Measurements from ENCODE around the gene LRP5.
"Not testable (repeated sequence)": the region's sequence is repeated elsewhere in the genome, so short reads cannot be mapped to it uniquely, and the experiment has no call there.

Gene LRP5

GRCh38 chr11:68341557-68342458, 29.4 kb downstream of the LRP5 start:
- H3K27ac ChIP-seq = peak overlapping the region; percentile 94

GRCh38 chr11:68342459-68343158, 30.2 kb downstream of the LRP5 start:
- H3K27ac ChIP-seq = peak overlapping the region; percentile 94
- TF ChIP-seq CTCF (conservative IDR thresholded peaks at IDR 0.05) = no peak

More at GRCh38 chr11:68341557-68342458, 29.4 kb downstream of the LRP5 start:
- TF ChIP-seq CTCF (conservative IDR thresholded peaks at IDR 0.05) = peak; percentile 44

- no peak for TF ChIP-seq CTCF (conservative IDR thresholded peaks at IDR 0.05)
- H3K27ac ChIP-seq = peak overlapping the region; percentile 94
These were observed 31.4 kb downstream of the LRP5 start for GRCh38 chr11:68343761-68344256.

GRCh38 chr11:68344821-68345220, 32.4 kb downstream of the LRP5 start:
- H3K27ac ChIP-seq = not testable (repeated sequence)

GRCh38 chr11:68345776-68346461, 33.5 kb downstream of the LRP5 start:
- TF ChIP-seq CTCF (conservative IDR thresholded peaks at IDR 0.05) = no peak
- no peak overlapping the region for H3K27ac ChIP-seq

- H3K27ac ChIP-seq = no peak overlapping the region
- no peak for TF ChIP-seq CTCF (conservative IDR thresholded peaks at IDR 0.05)
These were observed 34.0 kb downstream of the LRP5 start for GRCh38 chr11:68346462-68346790.

- TF ChIP-seq CTCF (conservative IDR thresholded peaks at IDR 0.05) = no peak
- no peak overlapping the region for H3K27ac ChIP-seq
These were observed 35.0 kb downstream of the LRP5 start for GRCh38 chr11:68347345-68347744.

Measured in VCaP (cell line).